ENCODE data around the gene GID4.
A peak's percentile ranks its signal among the peaks of the same experiment; 100 is the strongest.
"Not testable (repeated sequence)": the region's sequence is repeated elsewhere in the genome, so short reads cannot be mapped to it uniquely, and the experiment has no call there.

The GID4 gene

DNA sequence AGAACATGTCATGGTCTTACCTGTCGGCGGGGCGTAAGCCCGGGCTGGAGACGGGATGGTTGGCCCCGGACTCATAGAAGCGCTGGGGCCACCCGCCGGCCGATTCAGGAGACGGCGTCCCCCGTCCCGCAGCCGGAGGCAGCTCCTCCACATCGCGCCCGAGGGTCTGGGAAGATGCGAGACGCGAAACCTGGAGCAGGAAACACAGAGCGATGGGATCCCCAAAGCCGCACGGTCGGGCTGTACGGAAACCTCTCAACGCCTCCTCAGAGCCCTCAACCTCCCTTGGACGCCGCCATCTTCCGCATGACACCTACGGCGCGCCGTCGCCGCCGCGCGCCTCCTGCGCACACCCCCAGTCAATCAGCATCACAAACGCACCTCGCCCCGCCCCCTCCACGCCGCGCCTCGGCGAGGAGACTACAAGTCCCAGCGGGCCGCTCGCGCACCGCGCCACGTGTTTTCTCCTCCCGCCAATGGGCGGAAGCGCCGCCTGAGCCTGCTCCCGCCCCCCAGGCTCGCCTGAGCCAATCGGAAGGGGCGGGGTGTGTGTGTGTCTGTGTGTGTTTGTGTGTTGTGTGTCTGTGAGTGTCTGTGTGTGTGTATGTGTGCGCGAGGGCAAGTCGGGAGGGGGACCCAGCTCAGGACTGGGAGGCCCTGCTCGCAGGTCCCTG lies at the start of gene GID4, which contains the start of gene ATPAF2:
Gene GID4, plus strand, starts transcription at position 548 of the 674 bp plus-strand sequence. Its CDS starts 57 bp downstream, at position 605.
Gene ATPAF2, minus strand, starts transcription at position 308 of the 674 bp plus-strand sequence. Its CDS starts 155 bp downstream, at position 153.
- peaks cover 8 to 11% of the 10 kb centered on the region in 2 donors for H3K36me3 Mint-ChIP-seq
- no peaks in the 10 kb centered on the region for H3K9me3 Mint-ChIP-seq
- no peaks in the 10 kb centered on the region for H3K27me3 Mint-ChIP-seq
- DNase-seq (peak; percentile 100), ATAC-seq (replicated peaks) (peak; percentile 86 to 91)
- peaks cover 37 to 59% of the 10 kb centered on the region in 2 donors for H3K4me1 Mint-ChIP-seq
- H3K27ac Mint-ChIP-seq: peak within 1 kb of the TSS; percentile 94
- H3K4me3 Mint-ChIP-seq: peak within 1 kb of the TSS; percentile 83 to 91

DNA sequence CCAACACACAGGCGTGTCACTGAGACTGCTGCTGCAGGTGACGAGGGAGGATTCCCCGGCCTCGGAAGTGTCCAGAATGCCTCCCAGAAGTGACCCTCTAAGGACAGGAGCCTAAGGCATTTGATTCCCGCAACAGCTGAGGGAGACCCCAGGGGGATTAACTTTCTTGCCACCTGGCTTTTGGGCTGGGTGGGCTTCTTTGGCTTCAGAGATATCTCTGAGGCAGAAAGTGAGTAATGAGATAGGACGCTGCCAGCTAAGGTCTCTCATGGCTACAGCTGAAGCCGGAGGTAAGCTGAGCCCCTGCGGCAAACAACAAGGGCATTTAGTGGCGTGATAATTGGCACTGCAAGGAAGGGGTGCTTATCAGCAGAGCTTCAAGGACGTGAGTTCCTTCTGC lies 49.6 kb upstream of the GID4 start:
- Mint-ChIP-seq H3K27me3 (no peaks in the 10 kb centered on the region), H3K9me3 (no peaks in the 10 kb centered on the region), H3K27ac (no peak overlapping the region), H3K4me1 (peaks cover 3 to 4% of the 10 kb centered on the region in 2 donors), H3K36me3 (peaks cover 0 to 3% of the 10 kb centered on the region in 2 donors), H3K4me3 (no peak overlapping the region)
- DNase-seq (no peak), ATAC-seq (replicated peaks) (no peak)

DNA sequence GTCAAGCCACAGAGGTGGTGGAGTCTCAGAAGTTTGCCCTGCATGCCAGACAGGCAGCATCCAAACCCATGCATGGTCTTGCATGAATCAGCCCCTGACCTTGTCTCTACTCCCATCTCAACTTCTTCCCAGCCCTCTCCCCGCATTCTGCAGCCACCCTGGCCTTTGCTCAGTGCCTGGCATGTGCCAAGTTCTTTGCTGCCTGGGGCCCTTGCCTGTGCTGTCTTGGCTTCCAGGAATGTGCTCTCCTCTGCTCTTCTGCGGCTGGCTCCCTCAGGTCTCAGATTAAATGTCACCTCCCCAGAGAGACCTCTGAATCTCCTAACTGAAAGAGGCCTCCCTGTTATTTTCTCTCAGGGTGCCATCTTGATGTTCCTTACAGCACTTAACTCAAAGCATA lies 48.9 kb upstream of the GID4 start:
- no peaks in the 10 kb centered on the region for H3K27me3 Mint-ChIP-seq
- no peak overlapping the region for H3K4me3 Mint-ChIP-seq
- no peak overlapping the region for H3K27ac Mint-ChIP-seq
- DNase-seq (no peak), ATAC-seq (replicated peaks) (no peak)
- H3K9me3 Mint-ChIP-seq: no peaks in the 10 kb centered on the region
- H3K4me1 Mint-ChIP-seq: peaks cover 3 to 4% of the 10 kb centered on the region in 2 donors
- H3K36me3 Mint-ChIP-seq: peaks cover 0 to 3% of the 10 kb centered on the region in 2 donors

DNA sequence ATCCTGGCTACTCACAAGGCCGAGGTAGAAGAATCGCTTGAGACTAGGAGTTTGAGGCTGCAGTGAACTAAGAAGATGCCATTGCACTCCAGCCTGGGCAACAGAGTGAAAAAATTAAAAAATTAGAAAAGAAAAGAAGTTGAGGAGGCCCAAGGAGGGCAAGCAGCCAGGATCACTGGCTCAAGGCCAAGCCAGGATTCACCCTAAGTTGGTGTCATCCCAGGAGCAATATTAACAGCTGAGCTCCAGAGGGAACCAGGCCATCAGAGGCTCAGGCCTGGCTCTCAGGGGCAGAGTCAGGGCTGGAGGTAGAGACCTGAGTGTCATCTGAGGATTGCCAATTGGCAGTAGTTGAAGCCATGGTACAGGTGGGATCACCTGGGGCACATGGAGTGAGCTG lies 45.8 kb upstream of the GID4 start:
- Mint-ChIP-seq H3K27me3 (no peaks in the 10 kb centered on the region), H3K4me1 (peaks cover 3 to 4% of the 10 kb centered on the region in 2 donors), H3K4me3 (no peak overlapping the region), H3K9me3 (no peaks in the 10 kb centered on the region), H3K36me3 (peaks cover 0 to 7% of the 10 kb centered on the region in 2 donors), H3K27ac (peak overlapping the region; percentile 7)
- ATAC-seq (replicated peaks): no peak
- no peak for DNase-seq

DNA sequence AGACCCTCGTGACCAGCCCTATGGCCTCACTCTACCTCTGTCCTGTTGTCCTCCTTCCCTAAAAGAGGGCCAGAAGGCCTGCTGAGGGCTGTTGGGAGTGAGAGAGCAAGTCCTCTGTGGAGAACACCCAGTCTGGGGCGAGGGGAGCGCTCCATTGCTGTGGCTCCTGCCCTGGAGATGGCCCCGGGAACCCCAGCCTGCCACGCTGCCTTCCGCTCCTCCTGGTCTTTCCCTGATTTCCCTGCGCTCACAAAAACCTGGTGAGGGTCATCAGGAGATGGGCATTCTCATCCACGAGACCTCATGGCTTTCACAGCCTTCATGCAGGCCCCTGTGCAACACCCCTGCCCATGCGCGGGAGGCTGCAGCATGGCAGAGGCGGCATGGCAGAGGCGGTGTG lies 45.4 kb upstream of the GID4 start:
- DNase-seq: no peak
- H3K4me1 Mint-ChIP-seq: peaks cover 3 to 4% of the 10 kb centered on the region in 2 donors
- no peak for ATAC-seq (replicated peaks)
- H3K4me3 Mint-ChIP-seq: no peak overlapping the region
- H3K27me3 Mint-ChIP-seq: no peaks in the 10 kb centered on the region
- H3K9me3 Mint-ChIP-seq: no peaks in the 10 kb centered on the region
- no peak overlapping the region for H3K27ac Mint-ChIP-seq
- peaks cover 0 to 6% of the 10 kb centered on the region in 2 donors for H3K36me3 Mint-ChIP-seq

DNA sequence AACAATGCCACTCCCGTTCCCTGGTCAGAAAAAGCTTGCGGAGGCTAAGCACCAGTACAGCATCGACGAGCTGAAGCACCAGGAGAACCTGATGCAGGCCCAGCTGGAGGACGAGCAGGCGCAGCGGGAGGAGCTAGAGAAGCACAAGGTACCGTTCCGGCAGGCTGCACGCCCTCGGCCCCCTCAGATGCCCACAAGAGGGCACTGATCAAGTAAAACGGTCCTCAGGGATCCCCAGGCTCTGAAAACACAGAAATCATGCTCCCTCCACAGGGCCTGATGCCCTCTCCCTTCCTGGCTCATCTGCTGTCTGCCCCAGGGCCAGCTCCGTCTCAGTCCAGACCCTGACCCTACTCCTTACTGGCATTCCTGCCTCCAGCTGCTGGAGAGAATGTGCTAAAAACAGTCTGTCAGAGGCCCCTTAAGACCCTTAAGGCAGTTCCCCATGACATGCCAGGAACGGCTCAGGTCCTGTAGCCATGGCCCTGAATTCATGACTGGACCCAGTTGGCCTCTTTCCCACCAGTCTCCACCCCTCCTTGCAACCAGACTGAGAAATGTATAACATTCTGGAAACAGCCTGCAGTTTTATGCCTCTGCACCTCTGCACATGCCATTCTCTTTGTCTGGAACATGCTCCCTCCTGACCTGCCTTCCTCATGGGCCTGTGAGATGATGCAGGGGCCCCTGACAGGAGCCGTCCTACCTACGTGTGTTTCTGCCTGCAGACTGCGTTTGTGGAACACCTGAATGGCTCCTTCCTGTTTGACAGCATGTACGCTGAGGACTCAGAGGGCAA lies 44.7 kb upstream of the GID4 start:
- no peak overlapping the region for H3K4me3 Mint-ChIP-seq
- peaks cover 3 to 4% of the 10 kb centered on the region in 2 donors for H3K4me1 Mint-ChIP-seq
- peaks cover 0 to 4% of the 10 kb centered on the region in 2 donors for H3K36me3 Mint-ChIP-seq
- no peaks in the 10 kb centered on the region for H3K9me3 Mint-ChIP-seq
- ATAC-seq (replicated peaks) (peak; percentile 50 to 71), DNase-seq (no peak)
- no peak overlapping the region for H3K27ac Mint-ChIP-seq
- no peaks in the 10 kb centered on the region for H3K27me3 Mint-ChIP-seq

DNA sequence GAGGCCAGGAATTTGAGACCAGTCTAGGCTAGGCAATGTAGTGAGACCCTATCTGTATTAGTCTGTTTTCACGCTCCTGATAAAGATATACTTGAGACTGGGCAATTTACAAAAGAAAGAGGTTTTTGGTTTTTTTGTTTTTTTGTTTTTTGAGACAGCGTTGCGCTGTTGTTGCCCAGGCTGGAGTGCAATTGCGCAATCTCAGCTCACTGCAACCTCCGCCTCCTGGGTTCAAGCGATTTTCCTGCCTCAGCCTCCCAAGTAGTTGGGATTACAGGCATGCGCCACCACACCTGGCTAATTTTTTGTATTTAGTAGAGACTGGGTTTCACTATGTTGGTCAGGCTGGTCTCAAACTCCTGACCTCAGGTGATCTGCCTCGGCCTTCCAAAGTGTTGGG lies 43.3 kb upstream of the GID4 start:
- not testable (repeated sequence) for H3K27me3 Mint-ChIP-seq; H3K4me1 Mint-ChIP-seq; DNase-seq; H3K4me3 Mint-ChIP-seq; H3K9me3 Mint-ChIP-seq; H3K36me3 Mint-ChIP-seq; ATAC-seq (replicated peaks); H3K27ac Mint-ChIP-seq

DNA sequence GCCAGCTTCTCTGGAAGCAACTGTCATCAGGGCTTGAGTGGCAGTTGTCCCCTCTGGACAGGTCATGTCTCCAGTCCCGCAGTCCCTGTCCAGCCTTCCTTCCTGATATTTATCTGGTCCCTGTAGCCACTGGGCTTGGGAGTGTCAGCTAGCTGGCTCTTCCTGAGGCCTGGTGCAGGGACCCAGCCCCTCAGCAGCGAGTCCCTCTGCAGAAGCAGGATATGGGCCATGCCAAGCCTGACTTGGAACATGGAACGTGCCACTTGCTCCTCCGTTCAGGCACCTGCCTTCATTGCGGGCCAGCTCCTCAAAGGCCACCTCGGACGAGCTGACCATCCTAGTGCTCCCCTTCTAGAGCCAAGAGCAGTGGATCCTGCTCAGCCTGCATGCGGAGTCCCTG lies 40.3 kb upstream of the GID4 start:
- Mint-ChIP-seq H3K9me3 (no peaks in the 10 kb centered on the region), H3K36me3 (peaks cover 1 to 4% of the 10 kb centered on the region in 2 donors), H3K27ac (no peak overlapping the region), H3K4me3 (no peak overlapping the region), H3K4me1 (peaks cover 4 to 6% of the 10 kb centered on the region in 2 donors), H3K27me3 (no peaks in the 10 kb centered on the region)
- ATAC-seq (replicated peaks): no peak
- DNase-seq: no peak

DNA sequence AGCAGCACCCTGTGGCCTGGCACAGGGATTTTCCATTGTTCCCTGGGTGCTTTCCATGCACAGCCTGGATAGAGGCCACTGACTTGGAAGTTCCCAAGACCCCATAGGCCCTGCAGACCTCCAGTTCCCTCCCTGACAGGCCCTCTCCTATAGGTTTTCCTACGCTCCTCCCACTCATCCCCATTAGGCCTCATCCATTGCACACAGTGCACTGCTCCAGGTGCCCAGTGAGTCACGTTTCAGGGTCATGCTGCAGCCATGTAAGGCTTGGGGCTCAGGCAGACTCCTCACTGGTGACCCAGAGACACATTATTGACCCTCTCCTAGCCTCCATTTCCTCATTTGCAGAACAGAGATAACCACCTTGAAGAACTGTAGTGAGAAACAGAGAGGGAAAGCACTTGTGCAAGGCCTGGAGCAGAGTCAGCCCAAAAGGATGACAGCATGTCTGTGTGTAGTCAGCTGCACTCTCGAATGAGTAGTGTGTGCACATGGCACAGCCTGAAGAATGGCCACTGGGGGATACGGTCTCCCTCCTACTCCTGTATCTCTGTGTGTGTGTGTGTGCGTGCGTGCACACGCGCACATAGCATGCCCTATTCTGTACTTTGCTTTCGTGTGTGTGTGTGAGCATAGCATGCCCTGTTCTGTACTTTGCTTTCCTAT lies 39.7 kb upstream of the GID4 start:
- peaks cover 1 to 4% of the 10 kb centered on the region in 2 donors for H3K36me3 Mint-ChIP-seq
- H3K4me3 Mint-ChIP-seq: no peak overlapping the region
- DNase-seq (no peak), ATAC-seq (replicated peaks) (no peak)
- no peak overlapping the region for H3K27ac Mint-ChIP-seq
- H3K4me1 Mint-ChIP-seq: peaks cover 6 to 7% of the 10 kb centered on the region in 2 donors
- no peaks in the 10 kb centered on the region for H3K9me3 Mint-ChIP-seq
- no peaks in the 10 kb centered on the region for H3K27me3 Mint-ChIP-seq

DNA sequence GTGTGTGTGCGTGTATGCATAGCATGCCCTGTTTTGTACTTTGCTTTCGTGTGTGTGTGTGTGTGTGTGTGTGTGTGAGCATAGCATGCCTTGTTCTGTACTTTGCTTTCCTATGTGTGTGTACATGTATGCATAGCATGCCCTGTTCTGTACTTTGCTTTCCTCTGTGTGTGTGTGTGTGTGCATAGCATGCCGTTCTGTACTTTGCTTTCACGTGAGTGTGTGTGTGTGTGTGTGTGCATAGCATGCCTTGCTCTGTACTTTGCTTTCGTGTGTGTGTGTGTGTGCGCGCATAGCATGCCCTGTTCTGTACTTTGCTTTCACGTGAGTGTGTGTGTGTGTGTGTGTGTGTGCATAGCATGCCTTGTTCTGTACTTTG lies 39.2 kb upstream of the GID4 start:
- Mint-ChIP-seq H3K4me1 (peaks cover 6 to 7% of the 10 kb centered on the region in 2 donors), H3K9me3 (no peaks in the 10 kb centered on the region), H3K27ac (no peak overlapping the region), H3K36me3 (peaks cover 1 to 4% of the 10 kb centered on the region in 2 donors), H3K4me3 (no peak overlapping the region), H3K27me3 (no peaks in the 10 kb centered on the region)
- DNase-seq: no peak
- no peak for ATAC-seq (replicated peaks)

DNA sequence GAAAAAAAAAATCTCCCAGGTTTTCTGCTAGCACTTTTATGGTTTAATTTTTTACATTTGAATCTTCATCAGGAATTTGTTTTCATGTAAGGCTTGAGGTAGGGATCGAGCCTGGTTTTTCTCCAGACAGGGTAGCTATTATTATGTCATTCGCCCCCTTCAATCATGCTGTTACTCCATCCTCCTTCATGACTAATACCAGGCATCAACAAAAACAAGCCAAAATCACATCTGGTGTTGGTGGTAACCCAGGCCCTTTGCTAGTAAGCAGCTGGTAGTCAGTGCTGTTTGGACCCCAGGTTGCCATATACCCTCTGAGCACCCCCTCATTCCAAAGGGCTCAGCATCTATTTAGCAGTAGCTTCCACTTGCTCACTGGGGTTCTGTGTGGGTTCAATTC lies 37.0 kb upstream of the GID4 start:
- H3K4me1 Mint-ChIP-seq: peaks cover 6 to 11% of the 10 kb centered on the region in 2 donors
- H3K4me3 Mint-ChIP-seq: no peak overlapping the region
- no peak overlapping the region for H3K27ac Mint-ChIP-seq
- DNase-seq: no peak
- peaks cover 10 to 17% of the 10 kb centered on the region in 2 donors for H3K36me3 Mint-ChIP-seq
- no peak for ATAC-seq (replicated peaks)
- H3K9me3 Mint-ChIP-seq: no peaks in the 10 kb centered on the region
- H3K27me3 Mint-ChIP-seq: no peaks in the 10 kb centered on the region

DNA sequence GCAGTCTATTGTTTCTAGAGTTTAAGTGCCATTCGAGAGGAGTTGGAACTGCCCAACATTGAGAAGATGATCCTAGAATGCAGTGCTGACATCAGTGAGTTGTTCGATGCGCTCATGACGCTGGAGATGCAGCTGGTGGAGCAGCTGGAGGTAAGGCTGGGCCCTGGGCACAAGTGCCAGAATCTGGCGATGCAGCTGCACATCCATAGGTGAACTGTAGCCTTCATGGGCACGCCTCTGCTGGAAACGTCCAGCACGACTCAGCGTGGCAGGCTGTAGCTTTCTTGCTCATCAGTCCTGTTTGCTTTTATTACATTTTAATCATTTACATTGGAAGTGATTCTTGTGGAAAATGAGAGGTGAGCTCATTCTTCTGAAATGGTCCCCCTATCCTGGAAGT lies 34.9 kb upstream of the GID4 start:
- DNase-seq (no peak), ATAC-seq (replicated peaks) (no peak)
- Mint-ChIP-seq H3K4me1 (peaks cover 6 to 11% of the 10 kb centered on the region in 2 donors), H3K36me3 (peaks cover 19 to 30% of the 10 kb centered on the region in 2 donors), H3K27me3 (no peaks in the 10 kb centered on the region), H3K4me3 (no peak overlapping the region), H3K27ac (no peak overlapping the region), H3K9me3 (no peaks in the 10 kb centered on the region)

DNA sequence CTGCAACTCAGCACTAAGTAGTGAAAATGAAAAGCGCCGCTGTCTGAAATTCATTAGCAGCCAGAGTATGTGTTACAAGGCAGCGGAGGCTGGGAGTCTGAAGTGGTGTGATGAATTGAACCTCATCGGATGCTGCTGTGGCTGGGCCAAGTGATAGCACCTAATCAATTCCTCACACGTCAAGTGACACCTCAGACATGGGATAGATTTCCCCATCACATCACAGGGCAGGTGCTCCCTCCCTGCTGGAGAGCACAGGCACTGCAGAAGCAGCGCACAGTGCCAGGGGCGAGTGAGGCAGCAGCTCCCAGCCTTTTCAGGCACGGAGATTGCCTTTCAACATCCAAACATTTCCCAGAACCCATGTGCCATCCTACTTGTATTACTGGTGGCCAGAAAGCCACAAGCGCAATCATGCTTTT lies 34.3 kb upstream of the GID4 start:
- H3K9me3 Mint-ChIP-seq: no peaks in the 10 kb centered on the region
- H3K27me3 Mint-ChIP-seq: no peaks in the 10 kb centered on the region
- H3K27ac Mint-ChIP-seq: no peak overlapping the region
- H3K36me3 Mint-ChIP-seq: peaks cover 19 to 34% of the 10 kb centered on the region in 2 donors
- ATAC-seq (replicated peaks) (no peak), DNase-seq (no peak)
- H3K4me3 Mint-ChIP-seq: no peak overlapping the region
- H3K4me1 Mint-ChIP-seq: peaks cover 6 to 11% of the 10 kb centered on the region in 2 donors

DNA sequence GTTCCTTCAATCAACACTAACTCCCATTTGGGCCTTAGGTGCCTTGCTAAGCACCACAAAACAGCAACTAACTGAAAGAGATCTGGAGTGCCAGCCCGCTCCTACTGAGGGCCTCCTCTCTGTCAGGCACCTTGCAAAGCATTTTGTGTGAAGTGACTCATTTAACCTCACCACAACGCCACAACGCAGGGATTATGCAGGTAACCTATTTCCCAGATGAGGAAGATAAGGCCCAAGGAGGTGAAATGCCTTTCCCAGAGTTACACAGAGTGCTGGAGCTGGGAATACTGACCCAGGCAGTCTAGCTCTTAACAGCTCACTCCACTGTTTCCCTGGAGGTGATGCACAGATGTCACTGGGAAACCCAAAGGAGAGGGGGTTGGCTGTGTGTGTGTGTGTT lies 33.7 kb upstream of the GID4 start:
- DNase-seq (no peak), ATAC-seq (replicated peaks) (no peak)
- H3K27me3 Mint-ChIP-seq: no peaks in the 10 kb centered on the region
- no peak overlapping the region for H3K4me3 Mint-ChIP-seq
- peak overlapping the region; percentile 15 for H3K27ac Mint-ChIP-seq
- H3K9me3 Mint-ChIP-seq: no peaks in the 10 kb centered on the region
- peaks cover 6 to 11% of the 10 kb centered on the region in 2 donors for H3K4me1 Mint-ChIP-seq
- peaks cover 22 to 39% of the 10 kb centered on the region in 2 donors for H3K36me3 Mint-ChIP-seq
